ENCODE results near the gene RNF144A.

GRCh38 chr2:7052404-7052803, 135.2 kb downstream of the RNF144A start:
- TF ChIP-seq NFIC (IDR thresholded peaks at IDR 0.05) (no peak), EP300 (IDR thresholded peaks at IDR 0.05; ENCODE audit: borderline replicate concordance) (no peak), ZBTB7A (IDR thresholded peaks at IDR 0.05; ENCODE audit: low read depth) (no peak), REST (IDR thresholded peaks at IDR 0.05; ENCODE audit: low read depth) (no peak), TCF12 (IDR thresholded peaks at IDR 0.05; ENCODE audit: low read depth) (no peak), EGR1 (IDR thresholded peaks at IDR 0.05) (no peak), YY1 (IDR thresholded peaks at IDR 0.05; ENCODE audit: low read depth) (no peak), RAD21 (IDR thresholded peaks at IDR 0.05; ENCODE audit: low read depth) (no peak), FOXM1 (IDR thresholded peaks at IDR 0.05; ENCODE audit: borderline replicate concordance, low read depth) (no peak)

Measured in Ishikawa (cell line).